Hematopoietic multipotent progenitor cell treated with erythropoietin and hydrocortisone succinate and interleukin-3 and kit ligand, for 15 days (in vitro differentiated cells): ENCODE data around the gene FKRP.
A peak's percentile ranks its signal among the peaks of the same experiment; 100 is the strongest.

ENCODE experiments used
- DNase-seq: peaks from one replicate; pipeline ENCODE4 v3.0.0-alpha.2; 2015; ENCODE audit warnings: low spot score

FKRP gene

DNA sequence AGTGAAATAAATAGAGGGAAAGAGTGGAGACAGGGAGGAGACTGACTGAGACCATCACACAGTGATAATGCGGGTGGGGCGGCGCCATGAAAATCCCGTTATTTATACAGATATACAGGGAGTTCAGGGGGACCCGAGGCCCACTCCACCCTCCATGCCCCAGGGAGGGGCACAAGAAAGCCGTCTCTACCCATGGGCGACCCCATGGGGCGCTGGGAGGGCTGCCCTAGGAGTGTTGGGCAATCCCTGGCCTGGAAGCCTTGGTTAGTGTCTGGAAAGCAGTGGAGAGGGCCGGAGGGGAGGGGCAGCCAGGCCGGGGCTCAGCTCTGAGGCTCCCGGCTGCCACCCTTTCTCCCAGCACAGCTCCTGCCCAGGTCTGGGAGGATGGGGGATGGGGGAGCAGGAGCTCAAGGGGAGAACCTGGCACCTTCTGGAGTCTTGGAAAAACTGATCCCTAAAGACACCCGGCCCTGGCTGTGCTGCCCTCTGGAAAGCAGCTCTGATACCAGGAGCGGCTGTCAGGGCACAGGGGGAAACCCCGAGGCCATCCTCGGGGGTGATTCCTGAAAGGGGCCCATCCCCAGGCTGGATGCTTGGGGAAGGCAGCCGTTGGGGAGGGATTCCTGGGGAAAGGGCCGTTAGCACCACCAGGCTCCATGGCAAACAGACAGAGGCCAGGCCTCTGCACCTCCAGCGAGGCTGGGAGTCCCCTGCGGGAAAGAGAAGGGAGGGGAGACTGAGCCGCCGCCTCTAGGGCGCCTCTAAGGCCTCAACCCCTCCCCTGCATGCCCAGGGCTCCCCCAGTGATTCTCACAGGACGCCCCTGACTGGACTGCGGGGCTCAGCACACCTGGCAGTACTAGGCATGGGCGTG is 26.0 kb upstream of the FKRP start:
- no peak for DNase-seq

DNA sequence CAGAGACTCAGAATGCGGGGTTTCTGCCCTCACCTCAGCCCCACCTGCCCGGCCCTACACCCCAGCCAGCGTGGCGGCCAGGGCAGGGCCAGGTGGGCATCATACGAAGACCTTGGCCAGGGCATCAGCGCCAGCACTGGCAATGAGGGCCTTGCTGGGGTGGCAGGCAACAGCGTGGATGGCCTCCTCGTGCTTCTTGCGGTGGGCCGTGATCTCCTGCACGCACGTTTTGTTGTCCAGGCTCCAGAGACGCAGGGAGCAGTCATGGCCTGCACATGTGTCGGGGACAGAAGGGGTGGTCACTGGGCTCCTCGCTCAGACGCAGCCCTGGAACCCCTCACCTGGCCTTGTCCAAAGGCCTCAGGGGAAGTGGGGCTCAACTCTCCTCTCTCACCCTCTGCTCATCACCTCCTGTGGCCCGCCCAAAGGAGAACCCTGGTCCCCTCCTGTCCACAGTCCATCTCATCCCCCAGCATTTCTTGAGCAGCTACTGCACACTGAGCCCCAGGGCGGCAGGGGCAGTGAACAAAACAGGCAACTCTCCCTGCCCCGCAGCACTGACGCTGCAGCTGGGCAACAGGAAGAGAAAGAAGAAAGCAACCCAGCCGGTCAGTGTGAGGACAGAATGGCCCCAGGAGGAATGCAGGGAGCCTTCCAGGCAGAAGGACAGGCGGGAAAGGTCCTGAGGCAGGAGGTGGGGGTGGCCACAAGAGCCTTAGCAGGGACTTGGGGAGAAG is 25.2 kb upstream of the FKRP start:
- no peak for DNase-seq

DNA sequence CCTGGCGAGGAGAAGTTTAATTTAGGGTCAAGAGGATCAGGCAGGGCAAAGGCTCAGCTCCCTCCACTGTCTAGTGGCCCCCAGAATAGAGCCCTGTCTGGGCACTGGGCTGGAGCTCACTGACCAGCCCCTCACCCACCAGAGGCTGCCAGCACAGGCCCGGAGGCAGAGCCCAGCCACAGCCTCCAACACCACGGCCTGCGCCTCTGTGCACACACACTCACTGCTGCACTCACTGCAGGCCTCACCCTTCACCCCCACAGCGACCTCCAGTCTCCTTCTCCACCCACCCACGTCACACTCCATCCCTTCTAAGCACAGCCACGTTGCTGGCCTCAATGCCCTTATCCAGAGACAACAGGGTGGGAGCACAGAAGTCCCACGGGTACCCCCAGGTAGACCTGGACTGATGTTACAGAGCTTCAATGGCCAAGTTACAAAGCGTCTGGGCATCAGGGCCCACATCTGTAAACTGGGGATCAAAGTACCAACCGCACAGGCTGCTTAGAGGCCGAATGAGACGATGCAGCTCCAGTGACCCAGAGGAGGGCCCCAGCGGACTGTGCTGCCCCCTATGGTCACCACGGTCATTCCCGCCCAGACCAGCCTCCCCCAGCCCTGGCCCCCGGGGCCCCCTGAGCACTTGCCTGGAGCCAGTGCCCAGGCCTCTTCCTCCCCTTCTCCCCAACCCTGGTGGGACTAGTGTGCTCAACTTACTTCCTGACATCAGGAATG is 24.4 kb upstream of the FKRP start:
- no peak for DNase-seq

DNA sequence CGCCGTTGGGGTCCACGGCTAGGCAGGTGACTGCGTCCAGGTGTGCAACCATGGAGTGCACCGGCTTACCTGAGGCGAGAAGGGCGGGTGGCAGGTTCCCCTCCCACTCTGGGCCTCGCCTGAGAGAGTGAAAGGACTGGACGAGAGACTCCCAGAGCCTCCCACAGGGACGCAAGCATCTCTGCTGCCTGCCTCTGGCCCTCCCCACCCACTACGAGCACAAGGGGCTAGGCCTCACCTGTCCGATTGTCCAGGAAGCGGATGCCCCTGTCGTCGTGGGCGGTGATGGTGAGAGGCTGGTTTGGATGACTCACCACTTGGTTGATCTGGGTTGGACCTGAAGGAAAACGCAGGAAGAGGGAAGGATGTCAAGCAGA is 23.9 kb upstream of the FKRP start:
- no peak for DNase-seq

DNA sequence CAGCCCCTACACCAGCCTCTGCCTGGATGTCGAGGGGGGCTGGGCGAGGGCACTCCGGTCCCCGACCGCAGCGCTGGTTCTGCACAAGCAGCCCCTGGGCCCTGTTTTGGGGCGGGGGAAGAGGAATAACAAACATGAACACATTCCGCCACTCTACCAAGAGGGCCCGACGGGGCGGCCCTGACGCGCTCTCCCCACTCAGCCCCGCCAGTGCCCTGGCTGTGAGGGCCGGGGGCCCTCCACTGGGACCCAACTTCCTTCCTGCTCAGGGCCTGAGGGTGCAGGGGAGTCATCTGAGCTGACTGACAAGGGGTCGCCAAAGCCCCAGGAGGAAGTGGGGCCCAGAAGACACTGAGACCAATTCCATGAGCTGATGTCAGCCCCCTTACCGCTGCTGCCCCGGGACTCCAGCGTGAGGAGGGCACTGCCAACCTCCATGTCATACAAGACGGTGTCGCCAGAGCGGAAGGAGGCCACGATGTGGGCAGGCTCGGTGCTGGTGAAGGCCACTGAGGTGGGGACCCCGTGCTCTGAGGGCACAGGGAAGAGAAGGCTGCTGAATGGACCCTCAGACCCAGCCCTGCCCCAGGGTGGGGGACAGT is 23.3 kb upstream of the FKRP start:
- DNase-seq, result no peak

DNA sequence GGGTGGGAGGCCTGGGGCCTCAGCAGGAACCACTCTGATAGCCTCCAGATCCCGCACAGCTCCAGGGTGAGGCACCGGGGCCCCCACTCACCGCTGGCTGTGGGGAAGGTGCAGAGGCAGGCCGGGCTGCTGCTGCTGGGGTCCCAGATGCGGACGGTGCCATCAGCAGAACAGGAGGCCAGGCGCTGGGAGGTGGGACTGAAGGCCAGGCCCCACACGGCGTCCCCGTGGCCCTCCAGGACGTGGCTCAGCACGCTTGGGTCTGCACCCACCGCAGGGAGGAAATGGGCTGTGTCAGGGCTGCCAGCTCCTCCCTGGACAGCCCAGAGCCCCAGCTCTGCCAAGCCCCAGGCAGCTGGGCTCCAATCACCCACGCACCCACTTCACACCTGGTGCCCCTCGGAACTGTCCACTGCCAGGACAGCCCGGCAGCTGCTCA is 22.8 kb upstream of the FKRP start:
- DNase-seq, result no peak

DNA sequence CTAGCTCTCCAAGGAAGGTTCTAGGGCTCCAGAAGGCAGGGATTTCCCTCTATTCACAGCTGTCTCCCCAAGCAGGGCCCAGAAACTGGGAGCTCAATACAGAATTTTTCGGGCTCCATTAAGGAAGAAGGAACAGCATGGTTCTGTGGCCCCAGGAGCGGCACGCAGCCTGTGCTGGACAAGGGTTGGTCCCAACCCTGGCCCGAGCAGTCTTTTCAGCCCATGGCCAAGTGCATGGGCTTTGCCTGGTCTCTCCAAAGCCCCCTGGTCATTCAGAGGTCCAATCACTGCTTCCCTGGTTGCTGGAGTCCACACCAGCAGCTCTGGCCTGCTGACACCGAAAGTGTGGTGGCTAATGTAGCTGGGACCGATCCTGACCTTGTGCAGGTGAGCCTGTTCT is 22.4 kb upstream of the FKRP start:
- DNase-seq, result no peak

DNA sequence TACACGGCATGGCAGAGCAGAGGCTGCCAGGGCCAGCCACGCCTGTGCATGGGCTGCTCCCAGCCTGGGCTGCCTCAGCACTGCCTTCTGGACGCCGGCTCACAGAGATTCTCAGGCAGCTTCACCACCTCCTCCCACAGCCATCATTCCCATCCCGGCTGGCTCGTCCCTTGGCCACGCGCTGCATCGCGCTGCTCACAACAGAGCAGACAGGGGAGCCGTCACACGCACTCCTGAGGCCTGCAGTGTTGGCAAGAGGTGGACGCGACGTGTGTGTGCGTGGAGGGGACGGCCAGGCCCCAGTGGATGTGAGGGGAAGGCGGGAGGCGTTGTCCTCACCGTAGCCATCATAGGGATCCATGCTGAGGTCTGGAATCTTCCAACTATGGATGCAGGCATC is 21.4 kb upstream of the FKRP start:
- DNase-seq, result no peak

DNA sequence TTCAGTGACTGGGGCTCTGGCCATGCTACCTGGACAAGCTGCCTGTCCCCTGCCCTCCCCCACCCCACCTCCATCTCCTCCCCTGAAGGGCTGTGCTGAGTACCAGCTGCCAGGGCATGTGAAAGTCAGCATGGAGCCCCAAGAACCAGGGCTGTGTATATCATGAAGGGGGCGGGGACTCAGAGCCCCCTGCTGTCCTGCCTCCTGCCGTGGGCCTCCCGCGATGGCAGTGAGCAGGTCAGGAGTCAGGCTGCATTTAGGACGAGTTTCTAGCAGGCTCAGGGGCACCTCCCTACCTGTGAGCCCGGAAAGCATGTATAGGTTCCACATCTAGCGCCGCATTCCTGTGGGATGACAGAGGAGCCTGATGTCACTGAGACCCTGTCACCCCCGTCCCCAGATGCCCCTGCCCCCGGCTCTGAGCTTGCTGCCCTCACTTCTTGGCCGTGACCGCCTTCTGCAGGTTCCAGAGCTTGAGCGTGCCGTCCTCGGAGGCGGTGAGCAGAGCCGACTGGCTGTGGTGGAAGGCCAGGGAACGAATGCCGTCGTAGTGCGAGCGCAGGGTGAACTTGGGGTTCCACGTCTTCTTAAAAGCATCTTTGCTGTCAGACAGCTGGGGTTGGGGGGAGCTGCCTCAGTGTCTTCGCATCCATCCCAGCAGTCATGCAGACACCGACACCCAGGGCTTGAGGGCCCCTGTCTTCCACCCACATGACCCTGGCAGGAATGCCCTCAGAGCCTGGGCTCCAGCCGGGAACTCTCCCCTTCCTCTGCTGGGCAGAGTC is 20.6 kb upstream of the FKRP start:
- no peak for DNase-seq

DNA sequence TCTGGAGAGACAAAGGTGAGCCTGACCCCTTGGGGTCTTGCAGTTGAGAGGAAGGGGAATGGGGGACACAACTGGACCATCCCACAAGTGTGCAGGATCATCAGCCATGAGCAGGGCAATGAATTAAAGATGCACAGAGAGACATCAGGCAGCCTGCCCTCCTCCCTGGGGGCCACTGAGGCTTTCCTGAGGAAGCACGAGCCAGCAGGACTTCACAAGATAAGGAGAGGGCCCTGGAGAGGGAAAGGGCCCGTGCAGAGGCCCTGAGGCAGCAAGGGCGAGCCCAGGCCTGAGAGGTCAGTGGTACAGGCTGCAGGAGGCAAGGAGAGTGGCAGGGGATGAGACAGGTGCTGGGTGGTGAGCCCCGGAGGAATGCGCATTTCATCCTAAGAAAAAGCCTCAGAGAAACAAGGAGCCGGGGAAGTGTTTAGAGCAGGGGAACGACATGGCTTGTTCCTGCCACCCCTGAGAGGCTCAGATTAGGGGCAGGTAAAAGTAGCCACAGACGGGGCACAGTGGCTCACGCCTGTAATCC is 19.9 kb upstream of the FKRP start:
- DNase-seq, result no peak

DNA sequence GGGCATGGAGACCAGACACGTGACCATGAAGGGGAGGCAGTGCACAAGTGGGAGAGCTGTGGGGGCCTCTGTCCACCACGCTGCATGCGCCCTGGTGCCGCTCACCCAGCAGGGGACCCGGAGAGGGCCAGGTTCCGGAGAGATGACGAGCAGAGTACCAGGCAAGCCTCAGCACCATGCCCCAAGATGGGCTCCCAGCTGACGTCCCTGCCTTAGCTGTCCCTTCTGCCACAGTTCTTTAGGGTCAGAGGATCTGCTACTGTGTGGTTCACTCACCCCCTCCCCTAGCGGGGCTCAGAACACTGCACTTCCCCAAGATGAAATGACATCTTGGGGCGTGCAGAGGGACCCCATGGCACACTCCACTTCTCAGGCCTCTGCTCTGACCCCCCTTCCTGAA is 19.3 kb upstream of the FKRP start:
- no peak for DNase-seq

DNA sequence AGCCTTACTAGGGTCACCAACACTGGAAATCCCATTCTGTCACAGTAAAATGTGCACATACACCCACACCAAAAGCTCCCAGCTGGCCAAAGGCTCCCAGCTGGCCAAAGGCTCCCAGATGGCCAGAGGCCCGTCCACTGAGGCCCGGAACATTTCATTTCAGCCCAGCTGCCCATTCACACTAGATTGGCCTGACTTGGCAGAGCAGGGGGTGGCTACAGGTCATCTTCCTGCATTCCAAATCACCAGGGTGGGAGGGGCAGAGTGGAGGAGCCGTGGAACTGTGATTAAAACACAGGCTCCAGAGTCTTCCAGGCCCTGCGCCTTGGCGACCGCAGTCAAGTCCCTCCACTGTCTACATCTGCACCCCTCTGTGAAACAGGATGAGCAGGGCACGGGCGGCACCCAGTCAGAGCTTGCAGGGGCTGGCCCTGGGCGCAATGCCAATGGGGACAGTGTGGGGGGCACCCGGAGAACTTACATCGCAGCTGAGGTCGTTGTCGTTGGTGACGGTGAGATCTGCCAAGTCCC is 18.8 kb upstream of the FKRP start:
- no peak for DNase-seq

DNA sequence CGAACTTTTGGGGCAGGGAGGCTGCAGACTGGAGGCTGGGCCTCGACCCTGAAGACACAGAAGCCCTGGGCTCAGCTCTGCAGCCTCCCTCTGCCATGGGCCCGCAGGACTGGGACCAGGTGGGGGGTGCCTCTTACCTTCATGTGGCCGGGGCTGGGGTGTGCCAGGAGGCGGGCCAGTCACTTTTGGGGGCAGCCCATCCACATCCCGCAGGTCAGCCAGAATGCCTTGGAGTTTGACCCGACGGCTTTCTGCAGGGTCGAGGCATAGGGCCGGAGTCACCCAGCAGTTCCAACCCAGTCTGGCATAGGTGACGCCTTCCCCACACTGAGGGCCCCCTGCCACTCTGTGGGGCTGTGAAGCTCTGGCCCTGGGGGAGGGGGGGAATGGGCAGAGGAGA is 18.1 kb upstream of the FKRP start:
- no peak for DNase-seq

DNA sequence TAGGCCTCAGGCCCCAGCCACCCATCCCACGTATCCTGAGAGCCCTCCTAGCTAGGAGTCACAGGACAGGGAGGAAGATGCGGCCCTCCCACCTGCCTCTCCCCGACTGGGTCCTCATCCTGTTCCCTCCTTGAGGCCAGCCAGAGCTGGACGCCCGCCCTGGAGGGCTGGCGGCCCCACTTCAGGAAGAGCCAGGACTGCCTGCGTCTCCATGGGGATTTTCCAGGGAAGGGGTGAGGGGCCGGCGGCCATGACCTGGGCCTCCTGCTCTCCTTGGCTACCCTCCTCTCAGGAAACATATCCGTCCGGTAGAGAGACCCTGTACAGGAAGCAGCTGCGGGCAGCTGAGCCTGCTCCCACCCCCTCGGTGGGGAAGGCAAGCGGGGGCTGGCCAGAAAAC is 17.6 kb upstream of the FKRP start:
- no peak for DNase-seq

DNA sequence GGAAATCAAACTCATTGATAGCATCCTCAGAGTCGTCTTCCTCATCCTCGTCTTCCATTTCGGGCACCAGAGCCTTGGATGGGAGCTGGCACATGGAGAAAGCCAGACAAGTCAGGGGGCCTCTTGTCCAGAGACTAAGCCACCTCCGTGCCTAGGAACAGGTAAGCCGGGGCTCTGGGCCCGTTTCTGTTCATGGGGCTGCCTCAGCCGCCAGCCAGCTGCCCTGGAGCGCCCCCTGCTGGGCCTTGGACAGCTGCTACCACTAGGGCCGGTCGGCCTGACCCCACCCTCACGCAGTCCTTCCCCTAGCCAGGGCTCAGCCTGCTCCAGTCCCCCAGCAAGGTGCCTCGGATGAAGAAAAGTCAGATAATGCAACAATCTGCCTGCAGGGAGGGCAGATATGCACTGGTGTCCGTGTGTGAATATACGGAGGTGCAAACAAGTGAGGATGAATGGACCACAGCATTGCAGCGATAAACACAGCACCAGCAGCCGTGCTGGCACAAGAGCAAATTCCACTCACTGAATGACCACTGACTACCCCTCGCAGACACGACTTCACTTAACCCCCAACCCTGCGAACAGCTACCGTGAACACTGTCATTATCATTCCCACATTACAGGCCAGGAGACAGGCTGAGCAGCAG is 17.0 kb upstream of the FKRP start:
- peak; percentile 84 for DNase-seq

DNA sequence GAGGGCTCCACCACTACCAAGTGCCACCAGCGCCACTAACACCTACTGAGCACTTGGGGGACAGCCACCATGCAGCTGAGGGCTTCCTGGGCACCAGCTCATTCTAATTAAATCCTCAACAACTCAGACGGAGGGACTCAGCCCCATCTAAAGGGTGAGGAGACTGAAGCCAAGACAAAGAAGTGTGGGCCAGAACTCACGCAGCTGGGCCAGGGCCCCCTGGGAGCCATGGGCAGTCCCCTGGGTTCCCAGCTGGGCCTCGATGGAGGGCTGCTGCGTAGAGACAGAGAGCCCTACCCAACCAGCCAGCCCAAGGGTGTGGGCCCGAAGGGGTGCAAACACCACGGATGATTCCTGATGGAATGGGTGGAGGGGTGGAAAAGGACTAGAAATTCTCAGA is 16.2 kb upstream of the FKRP start:
- no peak for DNase-seq

DNA sequence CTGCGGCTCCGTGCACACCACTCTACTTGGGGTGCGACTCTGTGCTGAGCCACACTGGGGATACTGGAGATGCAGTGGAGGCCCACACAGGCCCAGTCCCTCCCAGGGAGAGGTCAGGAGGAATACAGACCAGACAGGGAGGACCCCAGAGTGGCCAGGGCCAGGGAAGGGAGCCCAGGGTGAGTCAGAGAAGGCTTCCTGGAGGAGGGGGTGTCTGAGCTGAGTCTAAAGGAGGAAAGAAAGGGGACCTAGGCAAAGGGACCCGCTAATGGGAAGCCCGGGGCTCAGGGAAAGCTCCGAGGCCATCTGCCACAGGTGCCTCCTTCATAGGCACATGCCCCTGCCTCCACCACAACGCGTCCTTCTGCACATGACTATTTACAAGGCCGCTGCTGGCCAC is 15.7 kb upstream of the FKRP start:
- no peak for DNase-seq

DNA sequence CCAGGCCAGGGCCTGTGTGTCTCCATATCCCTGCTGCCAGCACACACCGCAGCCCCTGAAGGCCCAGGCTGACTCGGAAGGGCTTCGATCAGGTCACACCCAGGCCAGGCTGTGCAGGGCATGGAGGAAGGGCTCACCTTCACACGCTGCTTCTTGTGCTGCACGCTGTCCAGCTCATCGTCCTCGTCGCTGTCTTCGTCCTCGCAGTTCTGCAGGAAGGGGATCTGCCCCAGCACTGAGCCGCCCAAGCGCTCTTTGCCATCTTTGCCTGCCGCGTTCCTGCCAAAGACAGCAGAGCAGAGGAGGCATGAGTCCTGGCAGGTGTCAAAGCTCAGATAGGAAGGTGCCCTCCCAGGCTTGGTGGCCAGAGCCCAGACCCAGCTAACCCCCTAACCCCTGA is 15.3 kb upstream of the FKRP start:
- no peak for DNase-seq

DNA sequence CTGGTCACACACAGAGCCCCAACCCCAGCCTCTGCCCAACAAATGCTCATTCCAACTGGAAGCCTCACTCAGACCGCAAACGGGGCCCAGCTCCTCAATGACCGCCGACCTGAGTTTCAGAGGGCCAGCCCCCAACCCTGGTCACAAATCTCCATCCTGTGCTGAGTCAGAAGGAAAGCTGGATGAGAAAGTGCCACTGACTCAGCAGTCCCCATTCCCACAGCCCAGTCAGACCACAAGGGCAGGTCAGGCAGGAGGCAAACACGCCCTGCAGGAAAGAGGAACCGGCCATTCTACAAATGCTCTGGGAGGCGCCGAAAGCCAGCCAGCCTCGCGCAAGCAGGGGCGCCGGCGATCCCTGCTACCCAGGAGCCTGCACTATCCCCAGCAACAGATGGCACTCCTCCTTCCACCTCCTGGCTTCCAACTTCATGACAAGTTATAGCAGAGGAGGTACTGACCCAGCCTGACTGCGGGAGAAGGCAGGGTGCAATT is 14.8 kb upstream of the FKRP start:
- DNase-seq, result no peak

DNA sequence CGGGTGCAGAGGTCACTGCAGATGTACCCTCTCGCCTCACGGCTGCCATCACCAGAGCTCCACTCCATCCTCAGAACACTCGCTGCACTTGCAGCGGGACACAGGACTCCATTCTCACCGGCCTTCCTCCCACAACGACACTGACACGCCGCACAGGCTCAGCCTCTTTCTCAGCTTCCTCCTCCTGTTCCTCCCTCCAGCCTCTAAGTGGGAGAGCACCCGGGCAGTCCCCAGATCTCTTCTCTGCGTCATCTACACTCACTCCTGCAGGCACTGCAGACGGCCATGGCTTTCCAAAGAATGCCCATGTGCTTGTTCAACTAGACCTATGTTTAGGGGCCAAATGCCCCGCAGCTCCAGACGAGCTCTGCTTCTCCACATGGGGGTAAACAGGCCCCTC is 14.3 kb upstream of the FKRP start:
- no peak for DNase-seq
